Erythroblast (primary cell): ENCODE results near the gene BMF.

Experiments used
- DNase-seq, 2 experiments: peaks; one replicate each; lab custom pipeline; 2025; lab: John Stamatoyannopoulos, UW
- GATA1 ChIP-seq: IDR thresholded peaks from 2 replicates; pipeline ENCODE4 v1.6.1; 2011; ENCODE audit warnings: low read depth, mild to moderate bottlenecking, control low read depth, low read length, moderate library complexity
- POLR2A ChIP-seq: IDR thresholded peaks from 2 replicates; pipeline ENCODE4 v1.6.1; 2011; ENCODE audit warnings: mild to moderate bottlenecking, low read length

BMF gene

DNA sequence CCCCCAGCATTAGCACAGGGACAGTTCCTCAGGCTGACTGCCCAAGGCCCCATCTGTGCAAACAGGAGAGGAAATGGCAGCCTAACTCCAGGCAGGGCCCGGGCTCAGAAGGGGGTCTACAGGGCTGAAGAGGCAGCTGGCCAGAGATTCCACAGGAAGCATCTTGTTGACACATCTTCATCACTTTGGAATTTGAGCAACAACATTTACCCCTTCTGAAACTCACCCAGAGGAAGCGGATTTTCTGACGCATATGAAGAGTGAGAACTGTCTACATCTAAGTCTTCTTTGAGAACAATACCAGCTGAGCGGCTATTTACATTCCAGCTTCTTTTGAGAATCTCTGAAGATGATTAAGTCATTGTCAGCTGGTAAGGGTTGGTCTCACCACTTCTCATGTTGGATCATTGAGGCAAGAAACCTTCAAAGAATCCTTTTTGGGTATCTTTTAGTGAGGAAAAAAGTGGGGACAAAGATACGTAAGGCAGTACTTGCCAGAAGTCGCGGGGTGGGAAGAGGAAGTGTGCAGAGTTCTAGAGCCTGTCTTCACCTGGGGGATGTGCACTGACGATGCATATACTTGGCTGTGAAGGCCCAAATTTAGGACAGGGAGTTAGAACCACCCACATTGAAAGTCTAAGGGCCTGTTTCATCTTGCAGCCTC lies 44.3 kb downstream of the BMF start:
- no peak for DNase-seq

DNA sequence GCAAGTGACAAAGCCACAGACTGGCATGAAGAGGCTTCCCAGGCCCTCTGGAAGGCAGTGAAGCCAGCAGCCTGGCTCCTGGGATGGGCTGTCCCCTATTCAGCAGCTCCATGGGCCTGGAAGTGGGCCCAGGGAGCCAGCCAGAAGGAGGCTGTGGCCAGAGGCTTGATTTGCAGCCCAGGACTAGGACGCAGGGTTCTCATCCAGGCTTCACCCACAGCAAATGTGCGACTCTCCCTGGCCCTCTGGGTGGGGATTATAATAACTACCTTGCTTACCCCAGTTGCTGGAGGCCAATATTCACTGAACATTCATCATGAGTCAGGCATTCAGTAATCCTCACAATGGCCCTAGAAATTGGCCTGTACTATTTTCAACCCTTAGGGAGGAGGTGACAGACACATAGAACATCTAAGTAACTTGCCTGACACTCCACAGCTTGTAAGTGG lies 45.1 kb downstream of the BMF start:
- no peak for DNase-seq
- TF ChIP-seq GATA1 (no peak), POLR2A (no peak)

More for the DNA sequence above, 44.3 kb downstream of the BMF start:
- TF ChIP-seq GATA1 (no peak), POLR2A (no peak)

DNA sequence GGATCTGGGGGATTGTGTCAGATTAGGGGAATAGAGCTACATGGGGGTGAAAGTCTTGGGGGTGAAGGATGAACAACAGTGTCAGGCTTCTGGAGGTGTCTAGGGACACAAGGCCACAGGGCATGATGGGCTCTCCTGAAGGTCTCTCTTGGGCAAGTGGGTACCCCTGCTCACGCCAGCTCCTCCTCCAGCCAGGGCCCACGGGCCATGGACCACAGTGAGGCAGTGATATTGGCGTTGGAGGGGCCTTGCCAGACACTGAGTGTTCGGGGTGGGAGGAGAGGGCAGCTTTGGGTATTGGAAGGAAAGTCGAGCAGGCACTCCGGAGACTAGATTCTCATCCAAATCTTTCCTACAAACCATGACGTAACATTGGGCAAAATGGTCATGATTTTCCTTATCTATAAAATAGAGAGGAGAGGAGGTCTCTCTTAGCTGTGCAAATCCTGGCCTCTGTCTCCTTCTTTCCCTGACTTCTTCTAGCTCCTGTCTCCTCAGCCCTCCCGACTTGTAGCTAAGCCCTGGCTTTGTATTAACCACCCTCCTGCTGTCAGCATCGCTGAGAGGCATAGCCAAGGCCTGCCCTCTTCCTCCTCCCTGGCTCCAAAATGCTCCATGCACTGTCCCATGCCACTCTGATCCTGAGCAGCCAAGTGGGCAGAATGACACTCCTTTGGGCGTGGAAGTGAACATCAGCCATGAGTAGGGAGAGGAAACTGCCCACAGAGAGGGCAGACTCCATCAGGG lies 45.7 kb downstream of the BMF start:
- TF ChIP-seq GATA1 = no peak
- TF ChIP-seq POLR2A = no peak
- DNase-seq = no peak

DNA sequence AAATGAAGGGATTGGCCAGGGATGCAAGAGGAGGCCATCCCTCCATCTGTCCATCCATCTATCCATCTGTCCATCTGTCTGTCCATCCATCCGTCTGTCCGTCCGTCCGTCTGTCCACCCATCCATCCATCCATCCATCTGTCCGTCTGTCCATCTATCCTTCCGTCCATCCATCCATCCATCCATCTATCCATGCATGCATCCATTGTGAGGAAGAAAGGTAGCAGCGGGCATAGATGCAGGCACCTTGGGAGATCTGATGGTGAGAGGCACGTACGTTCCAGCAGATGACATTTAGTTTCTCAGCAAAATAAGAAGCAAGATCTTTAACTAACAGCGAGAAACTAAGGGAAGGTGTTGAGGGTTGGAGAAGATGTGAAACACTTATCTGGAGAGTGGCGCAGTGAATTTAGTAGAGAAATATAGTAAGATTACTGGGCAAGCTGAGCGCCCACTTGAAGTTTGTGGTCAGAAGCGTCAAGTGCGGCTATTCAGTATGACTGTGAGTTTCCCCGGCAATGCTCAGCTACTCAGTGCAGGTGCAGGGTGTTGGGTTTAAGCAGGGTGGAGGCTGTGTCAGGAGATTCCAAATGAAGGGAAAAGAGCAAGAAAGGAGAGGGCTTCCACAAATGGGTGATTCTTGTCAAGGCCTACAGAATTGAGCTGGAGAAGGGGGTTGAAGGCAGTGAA lies 47.3 kb downstream of the BMF start:
- TF ChIP-seq POLR2A (no peak), GATA1 (no peak)
- no peak for DNase-seq

DNA sequence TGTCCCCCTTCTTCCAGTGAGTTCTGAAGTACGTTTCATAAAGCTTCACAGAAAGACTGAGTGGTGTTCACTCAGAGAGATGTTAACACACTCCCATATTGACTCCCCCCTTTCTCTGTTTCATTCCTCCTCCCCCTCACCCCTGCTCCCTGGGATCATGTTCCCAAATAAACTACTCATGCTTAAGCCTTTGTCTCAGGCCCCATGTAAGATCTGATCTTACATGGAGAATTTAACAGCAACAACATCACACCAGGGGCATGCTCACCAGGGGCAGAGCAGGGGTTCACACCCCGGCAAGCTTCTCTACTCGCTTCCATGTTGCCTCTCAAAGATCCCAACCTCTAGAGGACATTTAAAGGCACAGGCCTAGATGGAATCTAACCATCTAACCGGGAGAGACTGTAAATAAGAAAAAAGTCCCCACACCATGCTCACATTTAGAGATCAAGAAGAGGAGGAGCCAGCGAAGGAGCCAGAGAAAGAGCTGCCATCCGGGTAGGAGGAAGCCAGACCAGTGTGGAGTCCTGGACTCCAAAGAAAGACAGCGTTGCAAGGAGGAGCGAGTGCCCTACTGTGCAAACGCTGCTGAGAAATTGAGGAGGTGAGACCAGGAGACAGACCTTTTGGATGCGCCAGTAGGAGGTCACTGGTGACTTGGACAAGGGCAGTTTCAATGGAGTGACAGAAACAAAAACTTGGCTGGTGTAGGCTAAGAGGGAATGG lies 48.3 kb downstream of the BMF start:
- DNase-seq = no peak
- TF ChIP-seq POLR2A (no peak), GATA1 (no peak)

DNA sequence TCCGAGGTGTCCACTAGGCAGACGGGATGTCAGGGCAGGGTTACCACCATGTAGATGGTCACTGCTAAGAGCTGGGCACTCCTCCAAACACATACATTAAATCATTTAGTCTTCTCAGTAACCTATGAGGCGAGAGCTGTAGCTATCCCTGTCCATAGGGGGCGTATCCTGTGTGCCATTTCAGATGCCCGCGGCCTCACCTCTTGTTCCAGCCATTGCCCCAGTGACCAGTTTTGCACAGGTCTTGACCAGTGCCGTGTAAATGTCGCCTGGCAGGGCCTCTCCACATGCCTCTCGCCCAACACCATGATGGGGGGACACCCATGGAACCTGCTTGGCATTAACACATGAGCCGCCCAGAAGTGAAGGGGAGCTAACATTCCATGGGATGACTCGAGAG lies 48.9 kb downstream of the BMF start:
- no peak for TF ChIP-seq GATA1
- TF ChIP-seq POLR2A = no peak

DNA sequence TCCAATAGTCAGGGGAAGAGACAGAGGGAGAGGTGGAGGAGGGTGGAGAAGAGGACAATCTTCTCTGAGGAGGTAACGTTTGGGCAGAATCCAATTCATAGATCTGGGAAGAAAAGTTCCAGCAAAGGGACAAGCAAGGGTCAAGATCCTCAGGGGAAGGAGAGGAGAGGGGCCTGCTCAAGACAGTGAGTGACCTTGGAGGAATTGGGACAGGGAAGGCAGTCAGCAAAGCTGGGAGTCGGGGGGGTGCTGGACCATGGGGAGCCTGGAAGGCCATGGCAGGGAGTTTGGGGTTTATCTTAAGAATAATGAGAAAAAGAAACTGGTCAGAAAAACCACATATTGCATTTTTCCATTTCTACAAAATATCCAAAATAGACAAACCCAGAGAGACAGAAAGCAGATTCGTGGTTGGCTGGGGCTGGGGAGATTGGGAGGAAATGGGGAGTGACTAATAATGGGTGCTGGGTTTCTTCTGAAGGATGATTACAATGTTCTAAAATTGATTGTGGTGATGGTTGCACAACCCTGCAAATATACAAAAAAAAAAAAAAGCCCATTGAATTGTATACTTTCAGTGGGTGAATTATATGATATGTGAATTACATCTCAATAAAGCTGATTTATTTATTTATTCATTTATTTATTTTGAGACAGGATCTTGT lies 50.1 kb downstream of the BMF start:
- no peak for DNase-seq
- TF ChIP-seq POLR2A = no peak
- no peak for TF ChIP-seq GATA1

More for the DNA sequence above, 48.9 kb downstream of the BMF start:
- no peak for DNase-seq

DNA sequence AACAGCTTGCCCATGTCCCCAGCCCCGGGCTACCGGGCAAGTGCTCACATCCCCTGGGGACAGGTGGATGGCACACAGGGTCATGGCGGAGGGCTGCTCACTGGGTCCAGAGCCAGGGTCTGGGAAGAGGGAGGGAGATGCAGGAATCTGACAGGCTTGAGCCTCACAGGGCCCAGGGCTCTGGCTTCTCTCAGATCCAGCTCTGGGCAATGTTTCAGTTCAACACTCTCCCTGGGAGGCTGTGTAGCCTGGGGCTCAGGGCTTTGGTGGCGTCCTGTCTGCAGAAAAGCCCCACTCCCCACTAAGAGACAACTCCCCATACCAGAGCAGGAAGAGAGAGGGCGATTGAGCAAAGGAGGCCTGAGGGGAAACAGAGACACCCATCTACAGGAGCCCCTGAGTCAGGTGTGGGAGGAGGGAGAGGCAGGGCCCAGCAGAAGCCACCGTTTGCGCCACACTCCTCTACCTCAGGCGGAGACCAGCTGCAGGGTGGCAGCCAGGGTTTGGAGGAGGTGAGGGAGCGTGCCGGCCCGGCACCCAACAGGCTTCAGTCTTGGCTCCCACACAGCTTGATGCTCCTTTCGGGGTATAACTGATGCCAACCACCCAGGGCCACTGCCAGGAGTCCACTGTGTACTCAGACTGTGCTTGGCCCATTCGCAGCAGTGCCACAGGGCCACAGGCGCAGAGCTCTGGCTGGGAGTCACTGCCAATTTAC lies 52.9 kb downstream of the BMF start:
- TF ChIP-seq POLR2A (no peak), GATA1 (no peak)
- no peak for DNase-seq

DNA sequence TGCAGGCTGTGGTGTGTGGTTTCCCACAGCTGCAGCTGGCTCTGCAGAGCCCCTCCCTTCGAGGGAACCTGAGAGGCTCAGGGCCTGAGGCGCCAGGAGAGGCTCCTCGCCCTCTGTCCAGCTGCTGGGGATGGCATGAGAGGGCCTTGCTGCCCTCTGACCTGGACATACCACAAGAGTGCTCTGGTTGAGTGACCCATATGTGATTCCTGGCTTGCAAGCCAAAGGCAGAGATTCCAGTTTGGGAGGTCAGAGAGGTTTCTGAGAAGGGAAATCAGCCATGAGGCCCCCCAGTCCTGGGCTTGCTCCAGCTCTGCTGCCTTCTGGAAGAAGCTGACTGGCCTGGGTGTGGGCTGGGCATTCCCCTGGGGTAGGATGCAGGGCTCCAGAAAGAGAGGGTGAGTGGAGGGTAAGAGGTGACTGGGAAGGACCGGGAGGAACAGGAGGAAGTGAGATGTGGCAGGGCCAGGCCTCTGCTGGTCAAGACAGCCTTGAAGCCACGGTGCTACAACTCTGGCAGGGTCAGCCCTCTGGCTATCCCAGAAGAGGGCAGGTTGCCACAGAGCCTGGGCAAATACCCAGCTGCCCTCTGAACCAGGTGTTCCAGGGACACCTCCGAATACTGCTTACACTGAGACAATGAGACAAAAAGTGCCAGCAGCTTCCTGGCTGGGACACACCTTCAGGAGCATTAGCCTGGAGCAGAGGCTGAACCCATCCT lies 53.7 kb downstream of the BMF start:
- no peak for DNase-seq
- TF ChIP-seq POLR2A (no peak), GATA1 (no peak)

DNA sequence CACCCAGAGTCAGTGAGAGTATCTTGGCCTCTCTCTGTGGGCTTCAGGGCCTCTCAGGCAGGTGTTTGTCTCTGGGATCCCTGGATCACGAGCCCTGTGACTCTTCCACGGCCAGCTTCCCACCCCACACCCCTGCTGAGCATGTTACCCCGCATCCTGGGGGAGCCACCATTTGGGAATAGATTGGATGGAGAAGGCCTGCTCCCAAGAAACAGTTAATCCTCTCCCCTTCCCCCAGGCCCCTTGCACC lies 54.1 kb downstream of the BMF start:
- no peak for DNase-seq
- no peak for TF ChIP-seq GATA1

DNA sequence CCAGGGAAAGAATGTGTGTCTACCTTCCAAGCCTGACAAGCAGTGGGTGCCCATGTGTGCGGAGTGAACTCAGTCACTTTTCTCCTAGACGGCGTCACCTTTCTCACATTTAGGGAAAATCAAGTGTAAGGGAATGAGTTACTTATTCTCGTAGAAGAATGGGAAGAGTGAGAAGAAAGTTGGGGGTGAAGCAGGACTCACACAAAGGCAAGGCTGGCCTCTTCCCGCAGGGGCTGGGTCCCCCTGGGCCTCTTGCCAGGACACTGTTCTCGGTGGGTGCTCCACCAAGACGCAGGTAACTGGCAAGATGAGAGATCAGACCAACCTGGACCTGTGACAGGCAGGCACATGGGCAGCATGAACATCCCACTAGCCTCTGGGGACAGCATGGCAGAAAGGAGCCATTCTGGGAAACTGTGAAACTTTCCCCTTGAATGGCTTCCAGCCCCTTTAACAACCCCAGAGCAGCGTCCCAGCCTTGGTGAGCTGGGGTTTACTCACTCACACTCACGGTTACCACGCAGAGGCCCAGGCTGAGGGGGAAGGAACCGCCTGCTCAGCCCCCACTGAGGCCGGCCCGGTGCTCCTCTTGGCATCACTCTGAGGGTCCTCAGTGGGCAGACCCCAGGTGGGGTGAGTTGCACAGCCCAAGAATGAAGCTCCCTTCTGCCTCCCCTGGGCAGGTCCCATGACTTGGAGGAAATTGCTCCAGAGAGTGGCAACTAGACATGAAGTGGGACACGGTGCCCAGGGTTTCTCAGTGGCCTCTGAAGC lies 54.7 kb downstream of the BMF start:
- DNase-seq = no peak
- TF ChIP-seq GATA1 = no peak
- no peak for TF ChIP-seq POLR2A

DNA sequence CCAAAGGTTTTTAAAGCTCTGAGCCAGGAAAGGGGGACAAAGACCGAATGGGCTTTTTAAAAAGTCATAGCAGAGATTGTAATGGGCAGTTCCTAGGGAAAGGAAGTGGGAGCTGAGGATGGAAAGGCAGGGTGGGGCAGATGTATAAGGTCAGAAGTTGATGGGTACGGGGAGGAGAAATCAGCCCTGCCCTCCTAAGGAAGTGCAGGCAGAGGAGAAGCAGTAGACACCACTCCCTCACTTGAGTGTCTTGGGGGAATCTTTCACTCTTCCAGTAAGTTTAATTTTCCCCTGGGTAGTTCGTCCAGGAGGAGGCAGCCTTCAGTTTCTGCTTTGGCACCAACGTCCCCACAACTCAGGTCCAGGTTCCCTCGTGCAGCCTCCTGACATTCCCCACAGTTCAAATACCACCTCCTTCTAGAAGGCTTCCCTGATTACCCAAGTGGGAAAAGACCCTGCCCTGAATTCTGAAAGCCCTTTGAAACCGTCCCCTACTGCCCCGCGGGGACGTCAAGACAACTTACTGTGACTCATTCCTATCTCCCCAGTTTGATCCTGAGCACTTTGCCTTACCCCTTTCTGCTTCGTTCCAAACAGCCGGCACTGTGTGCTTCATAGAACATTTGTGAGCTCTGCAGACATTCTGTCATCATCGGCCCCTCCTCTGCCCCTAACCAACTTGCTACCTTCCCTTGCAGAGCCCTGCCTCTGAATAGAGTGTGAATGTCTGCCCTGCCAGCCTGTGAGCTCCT lies 55.4 kb downstream of the BMF start:
- no peak for DNase-seq
- no peak for TF ChIP-seq POLR2A
- TF ChIP-seq GATA1 = no peak
